ENCODE results near the gene VSX2. TPM values are rescaled to one million over a fixed set of nuclear protein-coding genes. Genes with fewer than 3 reads are reported as not detected.

VSX2 gene
- total RNA-seq, 4 donors from 2014 or later, result not detected

DNA sequence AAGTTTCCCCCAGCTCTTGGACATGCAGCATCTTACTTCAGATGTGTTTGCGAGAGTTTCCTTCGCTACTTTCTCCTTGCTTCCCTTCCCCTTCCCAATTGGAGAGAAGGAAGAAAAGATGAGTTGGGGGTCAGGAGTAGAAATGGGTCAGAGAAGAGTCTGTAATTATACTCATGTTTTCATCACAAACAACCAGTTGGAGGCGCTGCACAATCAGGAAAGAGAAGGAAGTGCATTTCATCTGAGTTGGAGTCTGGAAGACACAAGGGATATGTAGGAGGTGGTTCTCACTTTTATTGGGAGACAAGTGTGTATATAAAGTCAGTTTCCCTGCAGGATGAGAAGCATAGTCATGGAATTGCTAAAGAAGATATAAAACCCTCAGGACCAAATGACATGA, 31.3 kb upstream of the VSX2 start:
- Histone ChIP-seq H3K27me3 (no peaks in the 10 kb centered on the region), H3K9me3 (no peaks in the 10 kb centered on the region), H3K36me3 (no peaks in the 10 kb centered on the region), H3K4me3 (no peak overlapping the region), H3K4me1 (no peaks in the 10 kb centered on the region), H3K27ac (no peak overlapping the region)
- intact Hi-C loops (cut with DNase I; ENCODE audit: low total_unique reads), result no loop called here
- DNase-seq, result no peak
- TF ChIP-seq CTCF (IDR thresholded peaks at IDR 0.05) (no peak), POLR2A (IDR thresholded peaks at IDR 0.05) (no peak)

DNA sequence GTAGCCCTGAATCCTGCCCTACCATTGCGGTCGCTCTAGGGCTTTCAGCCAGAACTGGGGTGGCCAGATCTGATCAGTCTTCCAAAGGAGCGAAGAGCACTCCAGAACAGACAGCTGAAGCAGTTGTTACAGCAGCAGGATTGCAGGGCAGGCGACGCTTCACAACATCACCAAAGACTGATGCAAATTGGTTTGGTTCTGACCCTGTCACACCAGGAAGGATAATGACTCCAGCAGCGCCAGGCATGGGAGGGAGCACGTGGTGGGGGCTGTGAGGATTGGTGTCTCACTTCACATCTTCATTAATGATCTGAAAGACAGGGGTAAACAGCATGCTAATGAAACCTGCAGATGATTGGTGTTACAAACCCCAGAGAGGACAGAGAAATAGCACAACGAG, 30.6 kb upstream of the VSX2 start:
- no peaks in the 10 kb centered on the region for H3K36me3 ChIP-seq
- H3K4me3 ChIP-seq, result no peak overlapping the region
- DNase-seq, result no peak
- no peaks in the 10 kb centered on the region for H3K9me3 ChIP-seq
- H3K27me3 ChIP-seq, result no peaks in the 10 kb centered on the region
- H3K4me1 ChIP-seq, result no peaks in the 10 kb centered on the region
- no peak overlapping the region for H3K27ac ChIP-seq
- no peak for TF ChIP-seq CTCF (IDR thresholded peaks at IDR 0.05)
- no peak for TF ChIP-seq POLR2A (IDR thresholded peaks at IDR 0.05)
- intact Hi-C loops (cut with DNase I; ENCODE audit: low total_unique reads), result no loop called here

GRCh38 chr14:74211945-74212580, 27.2 kb upstream of the VSX2 start:
- Histone ChIP-seq H3K27ac (no peak overlapping the region), H3K27me3 (no peaks in the 10 kb centered on the region), H3K9me3 (no peaks in the 10 kb centered on the region), H3K36me3 (no peaks in the 10 kb centered on the region), H3K4me1 (no peaks in the 10 kb centered on the region), H3K4me3 (no peak overlapping the region)
- intact Hi-C loops (cut with DNase I; ENCODE audit: low total_unique reads), result no loop called here
- no peak for DNase-seq
- TF ChIP-seq CTCF (IDR thresholded peaks at IDR 0.05) (no peak), POLR2A (IDR thresholded peaks at IDR 0.05) (no peak)

DNA sequence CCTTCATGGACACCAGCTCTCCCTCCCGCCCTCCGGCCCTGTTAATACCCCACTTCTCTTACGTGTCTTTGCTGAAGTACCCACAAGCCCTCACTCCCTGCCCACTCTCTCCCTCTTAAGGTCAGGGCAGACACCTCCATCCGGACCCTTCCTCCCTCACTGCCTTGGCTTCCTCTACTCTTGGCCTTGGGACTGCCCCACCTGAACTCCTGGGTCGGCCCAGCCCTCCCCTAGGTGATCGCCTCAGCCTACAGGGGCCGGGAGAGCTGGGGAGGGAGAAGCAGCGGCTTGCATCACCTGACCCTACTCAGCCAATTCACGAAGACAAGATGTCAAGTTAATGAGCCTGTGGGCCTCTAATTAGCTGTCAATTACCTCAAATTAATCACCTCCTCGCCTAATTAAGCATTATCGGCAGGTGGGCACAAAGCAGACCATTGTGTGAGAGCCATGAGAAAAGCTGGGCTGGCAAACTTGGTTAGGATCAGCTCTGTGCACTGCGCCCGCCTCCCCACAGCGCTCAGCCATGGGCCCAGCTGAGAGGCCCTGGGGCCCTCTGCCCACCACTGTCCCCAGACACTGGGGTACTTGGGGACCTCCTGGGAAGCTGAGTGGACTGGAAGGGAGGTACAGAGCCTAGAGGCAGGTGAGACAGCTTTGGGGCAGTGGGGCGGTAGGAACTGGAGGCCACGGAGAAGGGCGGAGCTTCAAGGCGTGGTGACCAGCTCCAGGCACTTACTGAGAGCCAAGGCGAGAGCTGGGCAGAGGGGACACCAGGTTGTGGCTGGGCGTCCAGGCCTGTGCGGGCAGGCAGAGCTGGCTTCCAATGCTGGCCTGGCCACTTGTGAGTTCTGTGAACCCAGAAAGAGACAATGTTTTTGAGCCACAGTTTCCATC, 25.1 kb upstream of the VSX2 start:
- Histone ChIP-seq H3K4me3 (no peak overlapping the region), H3K27ac (no peak overlapping the region), H3K4me1 (no peaks in the 10 kb centered on the region), H3K9me3 (no peaks in the 10 kb centered on the region), H3K36me3 (no peaks in the 10 kb centered on the region), H3K27me3 (no peaks in the 10 kb centered on the region)
- intact Hi-C loops (cut with DNase I; ENCODE audit: low total_unique reads), result no loop called here
- no peak for DNase-seq
- no peak for TF ChIP-seq POLR2A (IDR thresholded peaks at IDR 0.05)
- TF ChIP-seq CTCF (IDR thresholded peaks at IDR 0.05), result no peak

GRCh38 chr14:74216671-74217070, 22.6 kb upstream of the VSX2 start:
- TF ChIP-seq POLR2A (IDR thresholded peaks at IDR 0.05), result no peak
- TF ChIP-seq CTCF (IDR thresholded peaks at IDR 0.05), result no peak
- Histone ChIP-seq H3K27ac (no peak overlapping the region), H3K9me3 (no peaks in the 10 kb centered on the region), H3K27me3 (no peaks in the 10 kb centered on the region), H3K36me3 (no peaks in the 10 kb centered on the region), H3K4me3 (no peak overlapping the region), H3K4me1 (no peaks in the 10 kb centered on the region)
- intact Hi-C loops (cut with DNase I; ENCODE audit: low total_unique reads), result no loop called here
- no peak for DNase-seq
